Measurements from ENCODE around the gene HS6ST3. TPM values are rescaled to one million over a fixed set of nuclear protein-coding genes. Genes with fewer than 3 reads are reported as not detected.

Gene HS6ST3
- total and polyA plus RNA-seq, 2 donors from 2014 or later, result 0.47 to 1.2 TPM

- peaks cover 0 to 6% (median 0%) of the 10 kb centered on the region in 3 donors for H3K4me1 ChIP-seq (ENCODE audit: control insufficient read depth in 2 of 3, insufficient read depth in 2 of 3, low read depth in 1 of 3, low read length in 3 of 3)
- H3K9ac ChIP-seq (ENCODE audit: low read length in 3 of 3), result no peak overlapping the region
- no peak overlapping the region for H3K4me3 ChIP-seq (ENCODE audit: low read length in 3 of 3)
- H3K9me3 ChIP-seq (ENCODE audit: control insufficient read depth in 2 of 3, insufficient read depth in 1 of 3, low read length in 3 of 3), result no peaks in the 10 kb centered on the region
- TF ChIP-seq CTCF (IDR thresholded peaks at IDR 0.05; ENCODE audit: borderline replicate concordance, extremely low read depth, insufficient read depth), result no peak
- no peaks in the 10 kb centered on the region for H3K36me3 ChIP-seq (ENCODE audit: control insufficient read depth in 2 of 3, insufficient read depth in 3 of 3, low read length in 3 of 3)
- intact Hi-C loops (cut with DNase I), result no loop called here
- DNase-seq, result no peak
- no peak overlapping the region for H3K27ac ChIP-seq (ENCODE audit: low read depth in 2 of 2, low read length in 2 of 2)
- FAIRE-seq, result no peak
- peaks cover 16% of the 10 kb centered on the region for H3K27me3 ChIP-seq (ENCODE audit: control insufficient read depth, insufficient read depth, low read length)
Observed at GRCh38 chr13:96086736-96087135, 3.2 kb upstream of the HS6ST3 start.

GRCh38 chr13:96089139-96089538 lies 768 bp upstream of the HS6ST3 start:
- intact Hi-C loops (cut with DNase I), result no loop called here
- H3K36me3 ChIP-seq (ENCODE audit: control insufficient read depth in 2 of 3, insufficient read depth in 3 of 3, low read length in 3 of 3), result no peaks in the 10 kb centered on the region
- no peaks in the 10 kb centered on the region for H3K9me3 ChIP-seq (ENCODE audit: control insufficient read depth in 2 of 3, insufficient read depth in 1 of 3, low read length in 3 of 3)
- FAIRE-seq (no peak), DNase-seq (no peak)
- H3K9ac ChIP-seq (ENCODE audit: low read length in 3 of 3), result no peak overlapping the region
- peaks cover 0 to 6% (median 0%) of the 10 kb centered on the region in 3 donors for H3K4me1 ChIP-seq (ENCODE audit: control insufficient read depth in 2 of 3, insufficient read depth in 2 of 3, low read depth in 1 of 3, low read length in 3 of 3)
- H3K4me3 ChIP-seq (ENCODE audit: low read length in 3 of 3), result peak overlapping the region in 1 of 3 donors; percentile 59
- H3K27ac ChIP-seq (ENCODE audit: low read depth in 2 of 2, low read length in 2 of 2), result no peak overlapping the region
- no peak for TF ChIP-seq CTCF (IDR thresholded peaks at IDR 0.05; ENCODE audit: borderline replicate concordance, extremely low read depth, insufficient read depth)
- peaks cover 21% of the 10 kb centered on the region for H3K27me3 ChIP-seq (ENCODE audit: control insufficient read depth, insufficient read depth, low read length)

- no peak for TF ChIP-seq CTCF (IDR thresholded peaks at IDR 0.05; ENCODE audit: borderline replicate concordance, extremely low read depth, insufficient read depth)
- DNase-seq, result peak; percentile 35 to 74 (median 52)
- Histone ChIP-seq H3K4me1 (ENCODE audit: control insufficient read depth in 2 of 3, insufficient read depth in 2 of 3, low read depth in 1 of 3, low read length in 3 of 3) (peaks cover 0 to 6% (median 0%) of the 10 kb centered on the region in 3 donors), H3K9me3 (ENCODE audit: control insufficient read depth in 2 of 3, insufficient read depth in 1 of 3, low read length in 3 of 3) (no peaks in the 10 kb centered on the region), H3K9ac (ENCODE audit: low read length in 3 of 3) (no peak overlapping the region), H3K36me3 (ENCODE audit: control insufficient read depth in 2 of 3, insufficient read depth in 3 of 3, low read length in 3 of 3) (no peaks in the 10 kb centered on the region), H3K4me3 (ENCODE audit: low read length in 3 of 3) (no peak overlapping the region), H3K27ac (ENCODE audit: low read depth in 2 of 2, low read length in 2 of 2) (no peak overlapping the region), H3K27me3 (ENCODE audit: control insufficient read depth, insufficient read depth, low read length) (peaks cover 21% of the 10 kb centered on the region)
- intact Hi-C loops (cut with DNase I), result no loop called here
- no peak for FAIRE-seq
Observed at GRCh38 chr13:96090240-96091101, 564 bp downstream of the HS6ST3 start.
